Activated gamma-delta T cell (primary cell): Measurements from ENCODE around the gene TRAM2.

ENCODE experiments used
- DNase-seq: peaks from one replicate; lab custom pipeline; 2025; lab: John Stamatoyannopoulos, UW

TRAM2 gene

DNA sequence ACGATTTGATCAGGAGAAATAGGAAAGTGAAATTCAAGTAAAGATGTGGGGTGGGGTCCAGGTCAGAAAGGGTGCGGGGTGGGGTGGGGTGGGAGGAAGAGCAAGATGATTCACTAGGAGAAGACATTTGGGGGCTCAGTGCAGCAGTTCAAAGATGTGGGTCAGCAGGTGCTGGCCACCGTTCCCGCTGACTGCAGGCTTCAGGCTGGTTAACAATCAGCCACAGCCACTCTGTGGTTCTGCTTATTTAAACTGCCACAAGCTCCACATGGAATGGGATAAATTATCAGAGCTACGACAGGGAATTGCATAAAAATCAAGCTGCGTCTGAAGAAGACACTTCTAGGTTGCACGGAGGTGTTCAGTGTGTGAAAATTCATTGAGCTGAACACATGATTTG, 49.4 kb downstream of the TRAM2 start:
- no peak for DNase-seq

DNA sequence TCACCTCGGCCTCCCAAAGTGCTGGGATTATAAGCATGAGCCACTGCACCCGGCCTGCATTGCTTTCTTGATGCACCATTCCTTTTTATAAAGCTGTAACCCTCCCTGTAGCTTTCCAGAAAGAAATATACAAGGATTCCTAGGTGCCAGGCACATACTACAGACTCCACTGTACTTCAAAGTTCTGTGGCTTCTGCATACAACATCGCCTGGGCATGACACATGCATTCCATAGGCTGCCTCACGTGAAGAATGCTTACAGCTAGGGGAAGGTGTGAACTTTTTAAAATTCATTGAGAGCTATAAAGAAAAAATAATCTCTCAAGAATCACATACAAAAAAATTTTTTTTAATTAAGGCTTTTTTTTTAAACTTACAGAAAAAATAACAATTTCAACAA, 50.2 kb downstream of the TRAM2 start:
- DNase-seq, result no peak

DNA sequence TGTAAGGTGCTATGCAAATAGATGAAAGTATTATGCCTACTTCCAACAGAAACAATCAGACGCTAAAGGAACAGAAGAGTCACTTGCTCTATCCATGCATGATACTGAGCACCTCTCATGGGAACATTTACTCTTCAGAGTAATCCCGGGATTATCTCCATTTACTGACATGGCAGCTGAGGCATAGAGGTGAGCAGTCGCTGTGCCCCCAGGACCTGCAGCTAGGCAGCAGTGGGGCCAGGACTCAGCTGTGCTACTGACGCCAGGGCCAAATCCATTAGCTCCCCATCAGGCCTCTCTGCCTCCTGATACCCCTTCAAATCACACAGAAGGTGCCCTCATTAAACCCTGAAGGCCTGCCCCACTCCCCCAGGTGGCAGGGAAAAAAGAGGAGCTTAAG, 51.9 kb downstream of the TRAM2 start:
- DNase-seq, result no peak

DNA sequence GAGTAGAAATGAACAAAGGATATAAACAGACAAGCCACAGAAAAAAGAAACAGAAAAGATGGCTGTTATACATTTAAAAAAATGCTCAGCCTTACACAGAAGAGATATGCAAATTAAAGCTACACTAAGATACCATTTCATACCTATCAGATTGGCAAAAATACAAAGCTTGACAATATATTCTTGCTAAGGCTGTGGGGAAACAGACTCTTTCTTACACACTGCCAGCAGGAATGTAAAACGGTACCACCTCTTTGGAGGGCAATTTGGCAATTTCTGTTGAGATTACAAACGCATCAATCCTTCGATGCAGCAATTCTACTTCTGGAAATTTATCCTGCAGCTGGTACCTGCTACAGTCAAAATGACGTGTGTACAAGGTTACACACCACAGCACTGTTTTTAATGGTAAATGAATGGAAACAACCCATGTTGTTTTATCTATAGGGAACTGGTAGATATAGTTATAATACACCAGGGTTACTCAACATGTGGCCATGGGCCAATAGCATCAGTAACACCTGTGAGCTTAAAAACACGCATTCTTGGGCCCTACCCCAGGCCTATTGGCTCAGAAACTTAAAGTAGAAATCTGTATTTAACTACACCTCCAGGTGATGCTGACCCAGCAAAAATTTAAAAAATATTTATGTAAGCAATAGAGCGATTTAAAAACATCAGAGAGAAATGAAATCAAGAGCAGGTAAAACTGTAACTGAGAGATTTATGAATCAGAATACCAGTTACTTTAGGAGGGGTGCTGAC, 53.3 kb downstream of the TRAM2 start:
- no peak for DNase-seq

DNA sequence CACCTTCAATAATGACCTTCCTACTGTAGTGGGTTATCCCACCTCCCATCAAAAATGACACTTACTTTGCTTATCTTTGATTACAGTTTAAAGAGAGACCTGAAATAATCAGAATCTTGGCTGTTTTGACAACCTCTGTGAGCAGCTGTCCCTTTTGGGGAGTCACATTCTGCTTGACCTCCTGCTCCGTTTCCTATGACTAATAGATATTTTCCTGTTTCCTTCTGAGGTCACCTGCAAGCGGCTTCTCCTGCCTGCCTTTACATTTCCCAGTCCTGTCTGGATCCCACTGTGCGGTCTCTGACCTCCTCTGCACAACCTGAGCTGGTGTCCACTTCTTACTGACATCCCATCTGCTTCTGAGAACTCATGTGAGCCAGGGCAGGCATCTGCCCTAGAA, 54.2 kb downstream of the TRAM2 start:
- no peak for DNase-seq

DNA sequence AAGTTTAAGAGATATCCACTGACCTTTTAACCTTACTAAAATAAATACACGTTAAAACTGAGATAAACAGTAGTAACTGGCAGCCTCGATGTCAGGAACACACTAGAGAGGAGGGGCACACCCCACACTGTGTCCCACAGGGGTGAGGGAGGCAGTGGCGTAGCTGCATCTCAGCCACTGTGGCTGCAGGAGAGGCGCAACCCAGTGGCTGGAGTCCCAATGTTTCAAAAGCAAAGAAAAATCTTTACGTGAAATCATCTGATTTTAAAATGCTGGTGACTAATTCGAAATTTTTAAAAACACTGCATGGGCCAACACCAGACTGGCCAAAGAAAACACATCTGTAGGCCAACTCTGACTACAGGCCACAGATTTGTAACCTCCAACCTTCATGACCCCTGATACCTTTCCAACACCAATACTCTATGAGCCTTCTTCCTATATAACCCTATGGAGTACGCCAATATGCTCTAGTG, 54.7 kb downstream of the TRAM2 start:
- no peak for DNase-seq

DNA sequence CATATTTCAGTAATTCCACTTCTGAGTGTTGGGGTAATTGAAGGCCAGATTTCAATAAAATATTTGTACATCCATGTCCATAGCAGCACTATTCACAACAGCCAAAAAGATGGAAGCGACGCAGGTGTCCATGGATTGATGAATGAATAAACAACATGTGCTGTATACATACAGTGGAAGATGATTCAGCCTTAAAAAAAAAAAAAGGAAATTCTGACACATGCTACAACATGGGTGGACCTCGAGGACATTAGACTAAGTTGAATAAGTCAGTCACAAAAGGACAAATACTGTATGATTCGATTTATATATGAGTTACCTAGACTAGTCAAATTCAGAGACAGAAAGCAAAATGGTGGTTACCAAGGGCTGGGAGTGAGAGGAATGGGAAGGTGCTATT, 57.2 kb downstream of the TRAM2 start:
- no peak for DNase-seq

DNA sequence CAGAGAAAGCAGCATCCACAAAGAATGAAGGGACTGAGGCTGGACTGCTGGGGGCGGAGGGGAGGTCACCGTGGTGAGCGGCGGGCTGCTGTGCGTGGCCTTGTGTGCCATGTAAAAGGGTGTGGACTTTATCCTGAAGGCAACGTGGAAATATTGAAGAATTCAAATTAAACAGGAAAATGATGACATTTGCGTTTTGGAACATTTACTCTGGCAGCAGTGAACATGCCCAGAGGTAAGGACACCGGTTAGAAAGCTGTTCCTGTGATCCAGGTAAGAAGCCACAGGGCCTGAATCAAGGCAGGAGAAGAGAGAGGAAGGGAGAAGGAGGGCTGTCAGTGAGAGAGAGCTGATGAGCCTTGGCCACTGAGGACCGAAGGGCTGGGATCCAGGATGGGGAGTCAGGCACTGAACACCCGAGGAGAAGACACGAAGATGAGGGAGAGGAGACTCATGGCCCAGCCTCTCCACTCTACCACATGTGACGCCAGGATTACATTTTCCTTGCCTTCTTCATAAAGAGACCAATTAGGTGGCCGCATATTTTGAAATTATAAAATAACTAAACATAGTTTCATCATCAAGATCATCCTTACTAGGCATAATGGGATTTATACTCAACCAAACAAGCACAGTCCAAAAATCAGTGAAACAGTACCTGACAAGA, 58.4 kb downstream of the TRAM2 start:
- no peak for DNase-seq

DNA sequence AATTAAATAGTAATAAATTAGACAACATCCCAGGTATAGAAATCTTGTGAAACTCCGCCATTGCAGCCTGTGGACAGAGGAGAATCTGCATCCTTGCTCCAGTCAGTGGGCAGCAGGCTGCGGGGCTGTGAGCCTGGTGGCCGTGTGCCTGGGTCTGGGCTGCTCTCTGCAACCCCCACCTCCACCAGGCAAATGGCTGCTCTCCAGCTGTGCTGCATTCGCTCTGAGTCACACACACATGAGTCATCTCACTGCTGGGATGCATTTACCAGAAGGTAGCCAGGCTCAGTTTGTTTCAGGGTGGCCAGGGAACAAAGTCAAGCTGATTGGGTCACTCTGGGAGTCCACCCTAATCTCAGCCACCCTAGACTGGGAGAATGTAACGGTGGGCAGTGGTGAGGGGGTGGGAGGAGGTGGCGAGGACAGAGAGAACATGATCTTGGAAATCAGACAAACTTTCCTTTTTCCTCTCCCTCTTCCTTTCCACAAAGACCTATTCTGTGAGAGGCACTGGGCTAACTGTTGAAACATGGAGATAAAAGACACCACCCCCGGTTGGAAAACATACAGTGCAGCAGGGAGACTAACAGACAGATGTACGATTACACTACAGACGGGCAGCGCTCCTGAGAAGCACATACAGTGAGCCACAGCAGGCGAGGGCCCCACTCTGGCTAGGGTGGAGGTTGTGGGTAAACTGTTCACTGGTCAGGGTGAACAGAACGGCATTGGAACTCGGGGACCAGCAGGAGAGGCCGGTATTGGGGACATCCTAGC, 59.2 kb downstream of the TRAM2 start:
- DNase-seq, result no peak

DNA sequence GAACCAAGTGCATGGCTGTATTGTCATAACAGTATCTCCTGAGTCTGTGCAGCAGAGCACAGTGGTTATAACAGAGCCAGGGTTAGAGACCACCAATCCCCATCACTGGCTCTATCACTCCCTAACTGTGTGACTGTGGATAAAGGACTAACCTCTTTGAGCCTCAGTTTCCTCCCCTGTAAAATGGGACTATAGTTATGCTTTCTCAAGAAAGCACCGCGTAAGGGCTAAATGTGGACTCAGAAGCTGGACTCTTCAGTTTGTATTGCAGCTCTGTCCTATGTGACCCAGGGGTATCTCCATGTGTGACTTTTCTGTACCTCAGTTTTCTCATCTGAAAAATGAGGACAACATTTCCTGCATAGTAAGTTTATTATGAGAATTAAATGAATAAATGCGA, 59.9 kb downstream of the TRAM2 start:
- no peak for DNase-seq

DNA sequence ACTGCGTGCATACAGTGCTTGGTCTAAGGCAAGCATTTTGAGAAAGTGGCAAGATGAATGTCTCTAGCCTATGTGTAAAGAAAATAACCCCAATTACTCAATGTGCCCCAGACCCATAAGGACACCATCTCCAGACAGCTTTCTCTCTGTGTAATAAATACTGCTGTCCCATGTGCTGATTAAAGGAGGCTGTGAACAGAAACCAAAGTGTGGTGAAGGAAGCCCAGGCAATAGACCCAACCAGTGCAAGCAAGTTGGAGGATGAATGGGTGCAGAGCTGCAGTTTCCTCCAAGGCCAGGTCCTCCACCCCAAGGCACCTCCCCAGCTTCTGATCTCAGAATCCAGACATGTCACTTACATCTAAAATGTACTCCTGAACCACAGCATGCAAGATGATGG, 60.6 kb downstream of the TRAM2 start:
- no peak for DNase-seq

DNA sequence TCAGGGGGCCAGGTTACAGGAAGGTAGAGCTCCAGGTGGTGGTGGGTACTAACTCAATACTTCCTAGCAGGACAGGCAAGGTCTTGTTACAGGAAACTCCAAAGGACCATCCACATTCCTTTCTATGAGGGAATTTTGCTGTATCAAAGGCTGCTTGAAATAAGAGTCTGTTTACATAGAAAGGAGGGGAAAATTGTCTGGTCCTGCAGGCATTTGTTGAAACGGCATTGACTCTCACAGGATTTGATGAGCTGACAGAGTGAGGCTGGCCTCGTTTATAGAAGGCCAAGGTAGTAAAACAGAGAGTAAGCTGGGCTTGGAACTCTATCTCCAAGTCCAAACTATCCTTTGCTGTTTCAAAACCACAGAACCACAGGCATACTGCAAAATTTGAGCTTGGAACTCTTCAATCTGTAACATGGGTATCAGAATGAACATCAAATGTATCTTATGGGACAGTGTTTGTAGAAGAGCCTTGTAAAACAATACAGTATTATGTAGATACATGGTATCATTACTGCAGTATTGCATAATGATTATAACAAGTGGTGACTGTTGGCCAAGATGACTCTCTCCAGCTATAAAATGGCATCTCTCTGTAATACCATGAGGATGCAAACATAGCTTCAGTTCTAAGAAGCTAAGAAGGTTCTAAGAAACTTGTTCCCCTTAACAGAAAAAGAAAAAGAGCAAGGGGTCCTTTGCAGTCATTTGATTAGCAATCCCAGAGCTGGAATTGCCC, 61.5 kb downstream of the TRAM2 start:
- DNase-seq, result no peak

DNA sequence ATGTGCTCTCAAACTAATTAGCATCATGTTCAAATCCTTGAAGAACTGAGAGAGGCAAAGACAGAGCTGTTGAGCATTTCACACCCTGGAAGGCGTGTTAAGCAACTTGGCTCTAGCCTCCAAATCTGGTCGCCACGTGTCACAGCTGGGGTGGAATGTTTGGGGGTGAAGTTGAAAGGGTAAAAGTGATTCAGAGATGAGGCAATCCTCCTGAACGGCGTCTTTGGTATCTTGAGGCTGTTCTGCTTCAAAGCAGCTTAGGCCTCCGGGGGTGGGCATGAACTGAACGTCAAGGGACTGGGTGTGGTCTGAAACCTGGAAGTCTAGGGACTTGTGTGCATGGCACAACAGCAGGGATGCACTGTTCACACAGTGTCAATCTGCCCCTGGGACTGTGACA, 62.3 kb downstream of the TRAM2 start:
- DNase-seq, result no peak

DNA sequence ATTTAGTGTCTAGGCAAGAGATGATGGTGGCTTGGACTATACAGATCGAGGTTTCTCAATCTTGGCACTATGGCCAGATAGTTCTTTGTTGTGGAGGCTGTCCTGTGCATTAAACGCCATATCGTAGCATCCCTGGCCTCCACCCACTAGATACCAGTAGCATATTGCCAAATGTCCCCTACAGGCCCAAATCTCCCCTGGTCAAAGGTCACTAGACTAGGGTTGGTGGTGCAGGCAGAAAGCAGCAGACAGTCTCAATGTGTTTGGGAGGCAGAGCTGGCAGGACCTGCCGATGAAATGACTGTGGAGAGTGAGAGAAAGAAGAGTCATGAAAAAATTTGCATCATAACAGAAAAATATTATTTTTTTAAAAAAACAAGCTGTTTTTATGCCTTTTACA, 63.0 kb downstream of the TRAM2 start:
- no peak for DNase-seq

DNA sequence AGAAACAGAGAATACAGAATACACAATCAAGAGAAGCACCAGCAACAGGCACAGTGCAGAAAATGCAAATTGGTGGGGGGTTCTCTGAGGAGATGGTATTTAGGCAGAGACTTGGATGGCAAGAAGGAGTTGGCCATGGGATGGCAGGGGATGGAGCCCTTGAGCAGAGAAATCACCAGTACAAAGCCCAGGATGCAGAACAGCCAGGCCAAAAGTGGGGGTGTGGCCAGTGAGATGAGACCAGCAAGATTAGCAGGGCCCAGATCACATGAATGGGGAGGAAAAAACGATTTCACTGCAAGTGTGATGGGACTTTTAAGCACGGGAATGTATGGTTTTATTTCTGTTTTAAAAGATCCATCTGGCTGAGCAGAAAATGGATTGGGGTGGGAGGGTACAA, 63.4 kb downstream of the TRAM2 start:
- no peak for DNase-seq

DNA sequence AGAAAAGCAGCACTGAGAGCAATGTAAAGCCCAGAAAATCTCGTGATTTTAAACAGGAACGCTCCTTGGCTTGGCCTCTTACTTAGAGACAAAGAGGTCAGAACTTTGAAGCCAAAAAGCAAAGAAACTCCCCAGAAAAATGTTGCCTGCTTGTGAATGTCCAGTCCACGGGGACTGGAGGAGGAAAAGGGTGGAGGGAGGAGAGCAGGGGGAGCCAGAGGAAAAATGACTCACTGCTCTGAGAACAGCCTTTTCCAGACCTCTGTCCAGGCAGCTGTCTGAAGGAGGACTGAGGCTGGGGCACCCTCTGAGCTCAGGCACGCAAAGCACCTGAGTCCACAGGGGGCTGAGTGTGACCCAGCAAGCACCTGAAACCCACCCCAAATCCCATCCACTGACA, 64.7 kb downstream of the TRAM2 start:
- DNase-seq, result no peak

DNA sequence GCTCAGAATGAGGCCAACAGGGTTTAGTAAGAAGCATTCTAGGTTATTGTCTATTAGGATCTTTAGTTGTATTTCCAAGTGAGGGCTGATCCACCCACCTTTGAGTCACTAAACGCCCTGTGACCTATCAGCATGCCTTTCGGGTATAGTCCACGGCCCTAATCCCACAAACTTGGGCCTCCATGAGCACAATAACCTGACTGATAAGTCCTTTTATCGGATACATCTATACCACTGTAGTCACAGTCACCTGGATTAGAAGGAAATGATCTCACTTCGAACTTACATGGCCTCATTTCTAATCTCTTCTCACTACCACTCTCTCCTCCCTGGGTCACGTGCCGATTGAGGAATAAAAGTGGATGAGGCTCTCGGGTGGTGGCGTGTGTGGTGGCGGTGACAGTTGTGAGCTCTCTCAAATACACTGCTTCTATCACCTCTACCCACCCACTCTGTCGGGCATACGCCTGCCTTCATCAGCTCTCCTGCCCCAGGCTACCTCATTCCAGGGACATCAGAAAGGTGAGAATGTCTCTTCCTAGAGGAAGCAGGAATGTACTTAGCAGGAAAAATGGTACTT, 65.2 kb downstream of the TRAM2 start:
- no peak for DNase-seq

DNA sequence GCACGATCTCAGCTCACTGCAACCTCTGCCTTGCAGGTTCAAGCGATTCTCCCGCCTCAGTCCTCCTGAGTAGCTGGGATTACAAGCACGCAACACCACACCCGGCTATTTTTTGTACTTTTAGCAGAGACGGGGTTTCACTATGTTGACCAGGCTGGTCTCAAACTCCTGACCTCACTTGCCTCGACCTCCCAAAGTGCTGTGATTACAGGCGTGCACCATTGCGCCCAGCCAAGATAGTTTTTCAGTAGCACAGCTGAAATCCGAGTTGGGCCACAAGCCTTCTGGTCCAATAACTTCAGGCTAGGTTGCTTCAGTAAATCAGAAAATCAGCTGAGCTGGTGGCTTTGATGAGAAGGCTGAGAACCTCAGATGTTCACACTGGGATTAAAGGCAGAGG, 65.7 kb downstream of the TRAM2 start:
- DNase-seq, result no peak

DNA sequence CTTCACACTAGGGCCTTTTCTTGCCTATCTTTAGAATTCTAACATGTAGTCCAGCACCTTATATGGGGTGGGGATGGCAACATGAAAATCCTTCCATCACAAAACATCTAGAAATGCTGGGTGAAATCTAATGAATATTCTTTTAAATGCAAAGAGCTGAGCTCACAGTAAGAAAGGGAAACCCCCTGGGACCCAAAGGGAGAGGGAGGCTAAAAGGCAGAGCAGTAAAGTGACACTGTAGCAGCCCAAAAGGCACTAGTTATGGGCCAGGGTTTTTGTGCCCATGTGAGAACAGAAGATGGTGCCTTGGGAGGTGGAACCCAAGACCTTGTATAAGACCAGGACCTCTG, 66.7 kb downstream of the TRAM2 start:
- DNase-seq, result no peak

DNA sequence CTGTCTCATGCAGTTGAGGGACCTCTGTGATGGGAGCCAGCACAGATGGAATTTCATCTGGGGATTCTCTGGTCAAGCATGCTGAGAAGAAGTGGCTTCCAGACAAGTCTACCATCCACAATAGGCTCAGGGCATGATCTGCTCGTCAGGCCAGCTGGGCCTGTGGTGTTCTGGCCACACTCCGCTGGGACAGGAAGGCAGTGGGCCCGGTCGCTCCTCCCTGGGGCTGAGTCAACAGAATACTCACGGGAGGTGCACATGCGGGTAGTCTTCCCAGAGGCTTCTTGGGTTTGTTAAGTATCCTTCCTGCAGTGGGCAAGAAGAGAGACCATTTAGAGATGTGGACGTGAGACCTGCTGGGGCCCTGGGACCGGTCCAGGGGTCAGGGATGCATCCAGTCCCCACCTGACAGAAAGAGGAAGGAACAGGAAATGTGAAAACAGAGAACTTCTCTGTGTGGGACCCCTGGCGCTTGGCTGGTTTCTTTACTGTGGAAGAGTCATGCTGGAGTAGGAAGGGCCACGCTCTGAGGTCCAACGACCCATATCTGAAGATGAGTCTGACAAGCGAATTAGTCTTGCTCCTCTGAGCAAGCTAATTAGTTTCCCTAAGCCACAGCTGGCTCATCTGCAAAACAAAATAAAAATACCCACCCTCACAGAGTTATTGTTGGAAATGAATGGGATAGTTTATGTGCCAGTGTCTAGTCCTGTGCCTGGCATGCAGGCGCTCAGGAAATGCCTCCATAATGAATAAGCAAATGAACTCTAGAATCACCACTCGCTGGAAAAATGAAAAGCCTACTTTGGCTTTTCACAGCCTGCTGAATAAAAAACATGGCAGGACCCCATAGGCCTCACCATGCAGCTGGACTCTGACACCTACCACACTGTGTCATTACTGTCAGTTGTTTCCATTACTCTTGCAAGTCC, 67.3 kb downstream of the TRAM2 start:
- DNase-seq, result no peak

DNA sequence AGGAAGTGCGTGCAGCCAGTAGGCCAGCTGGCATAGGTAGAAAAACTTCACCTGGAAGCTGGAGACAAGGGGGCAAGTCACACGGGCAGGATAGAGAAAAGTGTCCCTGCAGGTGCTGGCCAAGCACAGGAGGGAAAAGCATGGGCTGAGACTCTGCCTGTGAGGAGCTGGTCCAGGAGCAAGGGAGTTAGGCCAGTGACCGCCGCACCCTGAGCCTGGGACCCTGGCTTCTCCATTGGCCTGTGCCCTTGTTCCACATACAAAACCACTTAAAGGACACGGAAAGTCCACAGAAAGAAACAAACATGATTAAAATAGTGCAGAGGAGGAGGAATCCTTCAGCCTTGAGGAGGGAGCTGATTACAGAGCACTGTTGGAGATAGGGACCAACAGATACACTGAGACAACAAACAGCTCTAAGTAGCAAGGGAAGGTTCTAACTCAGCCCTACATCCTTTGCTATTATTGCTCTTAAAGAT, 68.6 kb downstream of the TRAM2 start:
- DNase-seq, result no peak
